H1 (cell line): ENCODE results near the gene TBC1D10A.

ENCODE experiments used
- EGR1 ChIP-seq: IDR thresholded peaks from 2 replicates; pipeline ENCODE4 v1.6.1; 2011; ENCODE audit warnings: low read depth, low read length, borderline replicate concordance
- GTF2F1 ChIP-seq: IDR thresholded peaks from 2 replicates; pipeline ENCODE4 v1.6.1; 2012; ENCODE audit warnings: low read depth, low read length, improper control_type of control experiment, borderline replicate concordance
- NANOG ChIP-seq: IDR thresholded peaks from 2 replicates; pipeline ENCODE4 v1.6.1; 2011; ENCODE audit warnings: low read length, low read depth, mild to moderate bottlenecking, inconsistent platforms; ENCODE audit not compliant: insufficient read depth, poor library complexity, severe bottlenecking
- POLR2A ChIP-seq, 2 experiments: IDR thresholded peaks; 1 replicate in 1 of 2; 2 replicates in 1 of 2; pipeline ENCODE4 v1.6.1; 2011; ENCODE audit warnings: low read depth in 2 of 2, low read length in 2 of 2, mild to moderate bottlenecking in 2 of 2; ENCODE audit errors: control extremely low read depth in 1 of 2
- RBBP5 ChIP-seq: IDR thresholded peaks from 2 replicates; pipeline ENCODE4 v1.7.1; 2012; ENCODE audit warnings: low read depth, mild to moderate bottlenecking, inconsistent platforms, low read length, moderate library complexity, borderline replicate concordance
- TF ChIP-seq, protein P1 (sequence below), 3 experiments: IDR thresholded peaks; 1 replicate in 2 of 3; 2 replicates in 1 of 3; pipeline versions ENCODE4 v1.5.1 to v1.6.1; 2011; ENCODE audit warnings: low read length in 3 of 3, mild to moderate bottlenecking in 3 of 3, inconsistent platforms in 2 of 3, low read depth in 1 of 3, moderate library complexity in 1 of 3; ENCODE audit not compliant: insufficient read depth in 1 of 3; ENCODE audit errors: control extremely low read depth in 1 of 3

DNA sequence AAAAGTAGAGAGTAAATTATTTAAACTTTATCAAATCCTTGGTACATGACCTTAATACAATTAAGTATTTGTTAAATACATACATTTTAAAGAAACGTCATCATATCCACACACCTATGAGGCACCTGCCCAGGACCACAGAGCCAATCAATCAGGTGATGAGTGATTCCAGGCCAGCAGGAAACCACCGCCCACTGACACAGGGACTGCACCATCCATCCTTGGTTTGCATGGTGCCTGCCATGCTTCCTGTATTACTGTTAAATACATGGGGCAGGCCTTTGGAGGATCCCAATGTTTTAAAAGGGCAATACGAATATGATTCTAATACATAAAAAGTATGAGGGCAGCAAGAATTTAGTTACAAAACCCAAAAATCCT lies 7.0 kb upstream of the TBC1D10A start:
- TF ChIP-seq, protein P1, sequence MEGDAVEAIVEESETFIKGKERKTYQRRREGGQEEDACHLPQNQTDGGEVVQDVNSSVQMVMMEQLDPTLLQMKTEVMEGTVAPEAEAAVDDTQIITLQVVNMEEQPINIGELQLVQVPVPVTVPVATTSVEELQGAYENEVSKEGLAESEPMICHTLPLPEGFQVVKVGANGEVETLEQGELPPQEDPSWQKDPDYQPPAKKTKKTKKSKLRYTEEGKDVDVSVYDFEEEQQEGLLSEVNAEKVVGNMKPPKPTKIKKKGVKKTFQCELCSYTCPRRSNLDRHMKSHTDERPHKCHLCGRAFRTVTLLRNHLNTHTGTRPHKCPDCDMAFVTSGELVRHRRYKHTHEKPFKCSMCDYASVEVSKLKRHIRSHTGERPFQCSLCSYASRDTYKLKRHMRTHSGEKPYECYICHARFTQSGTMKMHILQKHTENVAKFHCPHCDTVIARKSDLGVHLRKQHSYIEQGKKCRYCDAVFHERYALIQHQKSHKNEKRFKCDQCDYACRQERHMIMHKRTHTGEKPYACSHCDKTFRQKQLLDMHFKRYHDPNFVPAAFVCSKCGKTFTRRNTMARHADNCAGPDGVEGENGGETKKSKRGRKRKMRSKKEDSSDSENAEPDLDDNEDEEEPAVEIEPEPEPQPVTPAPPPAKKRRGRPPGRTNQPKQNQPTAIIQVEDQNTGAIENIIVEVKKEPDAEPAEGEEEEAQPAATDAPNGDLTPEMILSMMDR (IDR thresholded peaks at IDR 0.05; ENCODE audit: control extremely low read depth in 1 of 3, insufficient read depth in 1 of 3, low read depth in 1 of 3, low read length in 3 of 3) = no peak
- TF ChIP-seq NANOG (no peak), EGR1 (no peak), GTF2F1 (no peak), POLR2A (IDR thresholded peaks at IDR 0.05; ENCODE audit: control extremely low read depth in 1 of 2, low read depth in 2 of 2, low read length in 2 of 2) (no peak), RBBP5 (no peak)
